ENCODE measurements around the gene C12orf43.

The C12orf43 gene

DNA sequence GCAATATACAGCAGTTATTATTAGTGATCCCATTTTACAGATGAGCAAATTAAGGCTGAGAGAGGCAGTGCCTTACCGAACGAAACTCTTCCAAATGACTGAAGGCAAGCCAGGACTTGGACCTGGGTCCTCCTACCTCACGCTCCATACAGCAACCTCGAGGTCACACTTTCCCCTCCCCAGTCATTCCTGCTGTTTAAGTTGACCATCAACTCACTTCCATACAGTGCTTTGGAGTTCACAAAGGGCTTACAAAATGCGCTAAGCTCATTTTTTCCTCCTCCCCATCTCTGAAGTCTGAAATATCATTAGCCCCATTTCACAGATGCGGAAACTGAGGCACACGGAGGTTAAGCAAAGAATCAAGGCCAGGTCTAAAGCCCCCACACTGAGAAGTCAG is 33.6 kb downstream of the C12orf43 start (continued):
- TF ChIP-seq ZNF544 (tag by site-specific recombination; IDR thresholded peaks at IDR 0.05), result no peak

DNA sequence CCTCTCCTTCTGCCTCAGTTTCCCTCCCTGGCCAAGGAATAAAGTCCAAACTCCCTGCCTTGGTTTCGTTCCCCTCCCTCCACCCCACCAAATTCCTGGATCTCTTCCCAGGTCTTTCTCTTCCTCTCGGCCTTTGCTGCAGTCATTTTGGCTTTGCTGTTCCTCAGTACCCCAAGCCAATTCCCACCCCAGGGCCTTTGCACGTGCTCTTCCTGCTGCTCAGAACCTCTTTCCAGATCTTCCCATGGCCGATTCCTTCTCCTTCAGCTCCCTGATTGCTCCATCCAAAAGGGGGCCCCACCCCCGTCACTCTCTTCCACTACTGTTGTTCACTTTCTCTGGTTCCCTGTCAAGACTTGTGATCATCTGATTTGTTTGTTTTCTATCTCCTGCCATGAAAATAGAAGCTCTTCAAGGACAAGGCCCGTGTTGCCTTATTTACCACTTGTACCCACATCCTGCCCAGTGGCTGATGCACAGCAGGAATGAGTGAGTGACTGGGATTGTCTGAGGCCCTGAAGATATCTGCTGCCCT is 34.8 kb downstream of the C12orf43 start:
- no peak overlapping the region for H3K27ac ChIP-seq (ENCODE audit: extremely low read depth, low read depth, low read length)
- H3K4me3 ChIP-seq (ENCODE audit: low read depth, low read length), result no peak overlapping the region
- H3K9me3 ChIP-seq (ENCODE audit: control insufficient read depth, insufficient read depth, low read depth, low read length), result no peaks in the 10 kb centered on the region
- TF ChIP-seq KLF8 (tag by site-specific recombination; IDR thresholded peaks at IDR 0.05) (no peak), ZNF660 (tag by site-specific recombination; IDR thresholded peaks at IDR 0.05) (no peak), HOXC10 (CRISPR knock-in tag; IDR thresholded peaks at IDR 0.05) (no peak), HOXD13 (CRISPR knock-in tag; IDR thresholded peaks at IDR 0.05; ENCODE audit: borderline replicate concordance) (no peak), ZFP41 (tag by site-specific recombination; IDR thresholded peaks at IDR 0.05; ENCODE audit: borderline replicate concordance) (no peak), BCL11B (tag by site-specific recombination; IDR thresholded peaks at IDR 0.05; ENCODE audit: low read depth) (no peak), ZNF654 (tag by site-specific recombination; IDR thresholded peaks at IDR 0.05; ENCODE audit: low read depth) (no peak), ZNF623 (tag by site-specific recombination; IDR thresholded peaks at IDR 0.05) (peak; percentile 99)
- H3K36me3 ChIP-seq (ENCODE audit: control insufficient read depth in 2 of 2, insufficient read depth in 1 of 2, low read length in 2 of 2), result no peaks in the 10 kb centered on the region
- ChIA-PET POLR2A (interaction anchor here (0.6 kb wide), 1 partner anchor 316 kb away, joined by 5 read pairs; no protein-coding TSS in a partner anchor), CTCF (interaction anchor here (0.6 to 1.6 kb wide), 3 partner anchors 10 to 24 kb away, joined by 4 to 8 read pairs (median 5); no protein-coding TSS in a partner anchor)
- H3K4me1 ChIP-seq (ENCODE audit: control insufficient read depth, insufficient read depth, low read length), result no peaks in the 10 kb centered on the region

DNA sequence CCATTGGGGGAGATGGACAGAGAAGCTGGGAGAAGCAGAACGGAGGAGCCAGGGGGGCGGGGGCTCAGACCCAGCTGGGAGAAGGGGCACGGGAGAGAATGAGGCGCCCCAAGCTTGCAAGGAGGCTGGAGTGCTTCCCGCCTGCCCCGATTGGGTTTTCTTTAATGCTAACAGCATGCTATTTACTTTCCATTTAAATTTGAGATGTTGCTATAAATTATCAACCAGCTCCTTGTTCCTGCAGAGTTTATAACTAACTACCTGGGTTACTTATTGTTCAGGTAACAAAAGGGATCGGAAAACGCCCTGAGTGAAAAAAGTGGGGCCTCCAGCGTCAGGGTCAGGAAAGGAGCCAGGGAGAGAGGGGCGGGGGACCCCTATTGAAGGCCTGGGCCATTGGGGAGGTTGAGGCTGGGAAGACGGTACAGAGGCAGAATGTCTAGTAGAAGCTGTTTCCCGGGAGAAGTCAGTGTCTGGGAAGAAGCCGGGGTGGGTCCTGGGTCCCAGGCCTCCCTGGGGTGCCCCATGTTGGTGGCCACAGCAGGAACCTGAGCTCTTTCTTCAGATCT is 35.4 kb downstream of the C12orf43 start:
- ChIA-PET POLR2A (interaction anchor here (0.6 kb wide), 1 partner anchor 315 kb away, joined by 5 read pairs; no protein-coding TSS in a partner anchor), CTCF (interaction anchor here (0.6 to 1.6 kb wide), 4 partner anchors 9 to 129 kb away, joined by 3 to 8 read pairs (median 4); no protein-coding TSS in a partner anchor)
- Histone ChIP-seq H3K9me3 (ENCODE audit: control insufficient read depth, insufficient read depth, low read depth, low read length) (no peaks in the 10 kb centered on the region), H3K36me3 (ENCODE audit: control insufficient read depth in 2 of 2, insufficient read depth in 1 of 2, low read length in 2 of 2) (no peaks in the 10 kb centered on the region), H3K27ac (ENCODE audit: extremely low read depth, low read depth, low read length) (no peak overlapping the region), H3K4me3 (ENCODE audit: low read depth, low read length) (no peak overlapping the region), H3K4me1 (ENCODE audit: control insufficient read depth, insufficient read depth, low read length) (no peaks in the 10 kb centered on the region)
- TF ChIP-seq, protein P1, sequence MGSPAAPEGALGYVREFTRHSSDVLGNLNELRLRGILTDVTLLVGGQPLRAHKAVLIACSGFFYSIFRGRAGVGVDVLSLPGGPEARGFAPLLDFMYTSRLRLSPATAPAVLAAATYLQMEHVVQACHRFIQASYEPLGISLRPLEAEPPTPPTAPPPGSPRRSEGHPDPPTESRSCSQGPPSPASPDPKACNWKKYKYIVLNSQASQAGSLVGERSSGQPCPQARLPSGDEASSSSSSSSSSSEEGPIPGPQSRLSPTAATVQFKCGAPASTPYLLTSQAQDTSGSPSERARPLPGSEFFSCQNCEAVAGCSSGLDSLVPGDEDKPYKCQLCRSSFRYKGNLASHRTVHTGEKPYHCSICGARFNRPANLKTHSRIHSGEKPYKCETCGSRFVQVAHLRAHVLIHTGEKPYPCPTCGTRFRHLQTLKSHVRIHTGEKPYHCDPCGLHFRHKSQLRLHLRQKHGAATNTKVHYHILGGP (tag by site-specific recombination; IDR thresholded peaks at IDR 0.05), result no peak
- TF ChIP-seq ZNF785 (tag by site-specific recombination; IDR thresholded peaks at IDR 0.05) (no peak), ZBTB17 (tag by site-specific recombination; IDR thresholded peaks at IDR 0.05) (no peak), ZNF558 (tag by site-specific recombination; IDR thresholded peaks at IDR 0.05) (no peak), ZNF792 (tag by site-specific recombination; IDR thresholded peaks at IDR 0.05) (no peak), ZBTB8A (tag by site-specific recombination; IDR thresholded peaks at IDR 0.05) (no peak), ZSCAN30 (tag by site-specific recombination; IDR thresholded peaks at IDR 0.05) (no peak), MEIS1 (CRISPR knock-in tag; IDR thresholded peaks at IDR 0.05; ENCODE audit: borderline replicate concordance) (no peak), GLI4 (tag by site-specific recombination; IDR thresholded peaks at IDR 0.05) (no peak), ZNF670 (tag by site-specific recombination; IDR thresholded peaks at IDR 0.05; ENCODE audit: low read depth) (no peak), ZNF426 (tag by site-specific recombination; IDR thresholded peaks at IDR 0.05) (no peak), ZNF391 (tag by site-specific recombination; IDR thresholded peaks at IDR 0.05; ENCODE audit: borderline replicate concordance, low read depth) (no peak)
- TF ChIP-seq, protein P2, sequence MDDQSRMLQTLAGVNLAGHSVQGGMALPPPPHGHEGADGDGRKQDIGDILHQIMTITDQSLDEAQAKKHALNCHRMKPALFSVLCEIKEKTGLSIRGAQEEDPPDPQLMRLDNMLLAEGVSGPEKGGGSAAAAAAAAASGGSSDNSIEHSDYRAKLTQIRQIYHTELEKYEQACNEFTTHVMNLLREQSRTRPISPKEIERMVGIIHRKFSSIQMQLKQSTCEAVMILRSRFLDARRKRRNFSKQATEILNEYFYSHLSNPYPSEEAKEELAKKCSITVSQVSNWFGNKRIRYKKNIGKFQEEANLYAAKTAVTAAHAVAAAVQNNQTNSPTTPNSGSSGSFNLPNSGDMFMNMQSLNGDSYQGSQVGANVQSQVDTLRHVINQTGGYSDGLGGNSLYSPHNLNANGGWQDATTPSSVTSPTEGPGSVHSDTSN (CRISPR knock-in tag; IDR thresholded peaks at IDR 0.05), result no peak
- TF ChIP-seq, protein P3, sequence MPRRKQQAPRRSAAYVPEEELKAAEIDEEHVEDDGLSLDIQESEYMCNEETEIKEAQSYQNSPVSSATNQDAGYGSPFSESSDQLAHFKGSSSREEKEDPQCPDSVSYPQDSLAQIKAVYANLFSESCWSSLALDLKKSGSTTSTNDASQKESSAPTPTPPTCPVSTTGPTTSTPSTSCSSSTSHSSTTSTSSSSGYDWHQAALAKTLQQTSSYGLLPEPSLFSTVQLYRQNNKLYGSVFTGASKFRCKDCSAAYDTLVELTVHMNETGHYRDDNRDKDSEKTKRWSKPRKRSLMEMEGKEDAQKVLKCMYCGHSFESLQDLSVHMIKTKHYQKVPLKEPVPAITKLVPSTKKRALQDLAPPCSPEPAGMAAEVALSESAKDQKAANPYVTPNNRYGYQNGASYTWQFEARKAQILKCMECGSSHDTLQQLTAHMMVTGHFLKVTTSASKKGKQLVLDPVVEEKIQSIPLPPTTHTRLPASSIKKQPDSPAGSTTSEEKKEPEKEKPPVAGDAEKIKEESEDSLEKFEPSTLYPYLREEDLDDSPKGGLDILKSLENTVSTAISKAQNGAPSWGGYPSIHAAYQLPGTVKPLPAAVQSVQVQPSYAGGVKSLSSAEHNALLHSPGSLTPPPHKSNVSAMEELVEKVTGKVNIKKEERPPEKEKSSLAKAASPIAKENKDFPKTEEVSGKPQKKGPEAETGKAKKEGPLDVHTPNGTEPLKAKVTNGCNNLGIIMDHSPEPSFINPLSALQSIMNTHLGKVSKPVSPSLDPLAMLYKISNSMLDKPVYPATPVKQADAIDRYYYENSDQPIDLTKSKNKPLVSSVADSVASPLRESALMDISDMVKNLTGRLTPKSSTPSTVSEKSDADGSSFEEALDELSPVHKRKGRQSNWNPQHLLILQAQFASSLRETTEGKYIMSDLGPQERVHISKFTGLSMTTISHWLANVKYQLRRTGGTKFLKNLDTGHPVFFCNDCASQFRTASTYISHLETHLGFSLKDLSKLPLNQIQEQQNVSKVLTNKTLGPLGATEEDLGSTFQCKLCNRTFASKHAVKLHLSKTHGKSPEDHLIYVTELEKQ (tag by site-specific recombination; IDR thresholded peaks at IDR 0.05; ENCODE audit: borderline replicate concordance), result no peak
